WTC11 (cell line): ENCODE results near the gene CEMIP.

Experiments used
- CTCF ChIP-seq: fragments of 200-600 bp; IDR thresholded peaks from 2 replicates; pipeline ENCODE4 v1.8.0; 2022; ENCODE audit warnings: antibody characterized with exemption
- FOXP1 ChIP-seq: sonication (generic); formaldehyde crosslinking; IDR thresholded peaks from 2 replicates; pipeline ENCODE4 v1.8.0; 2022; ENCODE audit warnings: missing genetic modification reagents, mild to moderate bottlenecking, moderate library complexity, borderline replicate concordance
- IRF1 ChIP-seq: sonication (generic); formaldehyde crosslinking; IDR thresholded peaks from 2 replicates; pipeline ENCODE4 v1.8.0; 2023; ENCODE audit warnings: missing genetic modification reagents
- SMAD3 ChIP-seq: sonication (generic); formaldehyde crosslinking; IDR thresholded peaks from 2 replicates; pipeline ENCODE4 v1.8.0; 2022; ENCODE audit warnings: missing genetic modification reagents, mild to moderate bottlenecking, borderline replicate concordance
- USF2 ChIP-seq: sonication (generic); formaldehyde crosslinking; IDR thresholded peaks from 2 replicates; pipeline ENCODE4 v1.8.1; 2023; ENCODE audit warnings: mild to moderate bottlenecking, missing genetic modification reagents, moderate library complexity

GRCh38 chr15:80861731-80862170 is 82.6 kb downstream of the CEMIP start:
- no peak for TF ChIP-seq CTCF
- no peak for TF ChIP-seq FOXP1
- TF ChIP-seq SMAD3 (CRISPR knock-in tag) = no peak
- no peak for TF ChIP-seq USF2 (CRISPR knock-in tag)
- TF ChIP-seq IRF1 = no peak
